Thoracic aorta (tissue), 2 donors: ENCODE data around the gene MAP7D2. TPM values are rescaled to one million over a fixed set of nuclear protein-coding genes. Genes with fewer than 3 reads are reported as not detected.

ENCODE experiments used
- ATAC-seq: fragments of 150-250 bp; one replicate; pipeline ENCODE4 v1.8.0; 2017; ENCODE audit warnings: low read depth; ENCODE audit not compliant: insufficient number of reproducible peaks, low FRiP score
- DNase-seq: peaks from one replicate; pipeline ENCODE4 v3.0.0-alpha.2; 2020; ENCODE audit warnings: low spot score
- H3K27ac ChIP-seq, 2 donors: fragments of 200-600 bp; sonication (generic); 1 replicate in 1 of 2; 2 replicates in 1 of 2; pipeline ENCODE4 v1.5.1; 2016; ENCODE audit warnings: mild to moderate bottlenecking in 2 of 2, moderate library complexity in 2 of 2
- H3K27me3 ChIP-seq: fragments of 200-600 bp; sonication (generic); replicated peaks from 2 replicates; pipeline ENCODE4 v1.6.0; 2016; ENCODE audit warnings: mild to moderate bottlenecking; ENCODE audit not compliant: insufficient read depth
- H3K36me3 ChIP-seq: fragments of 200-600 bp; sonication (generic); one replicate; pipeline ENCODE4 v1.5.1; 2016
- H3K4me1 ChIP-seq, 2 donors: fragments of 200-600 bp; sonication (generic); 1 replicate in 1 of 2; 2 replicates in 1 of 2; pipeline versions ENCODE4 v1.5.1 to v1.6.0; 2016; ENCODE audit warnings: low read depth in 2 of 2, mild to moderate bottlenecking in 1 of 2; ENCODE audit not compliant: control insufficient read depth in 1 of 2
- H3K4me3 ChIP-seq: fragments of 200-600 bp; sonication (generic); 2 replicates; pipeline ENCODE4 v1.5.1; 2016; ENCODE audit warnings: mild to moderate bottlenecking
- H3K9me3 ChIP-seq: fragments of 200-600 bp; sonication (generic); 2 replicates; pipeline ENCODE4 v1.5.1; 2016
- total RNA-seq, 2 donors: library from RNA; depleted of rRNA; stranded (reverse); fragments of >200 nt; gene quantifications; one replicate each; pipeline versions ENCODE4 v1.1.0 to v1.2.3, GENCODE V29; 2016
- TF ChIP-seq, protein P1 (sequence below): fragments of 200-600 bp; sonication (generic); IDR thresholded peaks from one replicate; pipeline ENCODE4 v1.5.1; 2019; ENCODE audit warnings: antibody characterized with exemption

Gene MAP7D2
- total RNA-seq, 2 donors from 2014 or later, result 0.14 TPM; not detected in 1

DNA sequence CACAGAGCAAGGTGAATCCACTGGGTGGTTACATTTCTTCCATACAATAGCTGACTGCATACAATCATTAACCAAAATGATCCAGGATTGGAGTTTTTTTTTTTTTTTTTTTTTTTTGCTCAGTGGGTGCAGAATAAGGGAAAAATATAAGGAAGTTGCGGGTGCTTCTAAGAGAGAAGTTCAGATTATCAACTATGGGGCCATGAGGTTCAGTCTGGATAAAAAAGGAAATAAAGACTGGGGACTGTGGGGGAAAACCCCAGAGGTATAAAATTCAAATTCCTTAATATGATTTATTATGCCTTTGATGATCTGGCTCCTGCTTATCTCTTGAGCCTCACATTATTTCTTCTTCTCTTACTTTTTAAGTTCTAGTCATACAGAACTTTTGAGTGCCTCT is 30.9 kb upstream of the MAP7D2 start:
- Histone ChIP-seq H3K9me3 (no peaks in the 10 kb centered on the region), H3K4me3 (no peak overlapping the region), H3K27ac (no peak overlapping the region), H3K4me1 (no peaks in the 10 kb centered on the region), H3K36me3 (peaks cover under 1% of the 10 kb centered on the region), H3K27me3 (no peaks in the 10 kb centered on the region)
- TF ChIP-seq, protein P1, sequence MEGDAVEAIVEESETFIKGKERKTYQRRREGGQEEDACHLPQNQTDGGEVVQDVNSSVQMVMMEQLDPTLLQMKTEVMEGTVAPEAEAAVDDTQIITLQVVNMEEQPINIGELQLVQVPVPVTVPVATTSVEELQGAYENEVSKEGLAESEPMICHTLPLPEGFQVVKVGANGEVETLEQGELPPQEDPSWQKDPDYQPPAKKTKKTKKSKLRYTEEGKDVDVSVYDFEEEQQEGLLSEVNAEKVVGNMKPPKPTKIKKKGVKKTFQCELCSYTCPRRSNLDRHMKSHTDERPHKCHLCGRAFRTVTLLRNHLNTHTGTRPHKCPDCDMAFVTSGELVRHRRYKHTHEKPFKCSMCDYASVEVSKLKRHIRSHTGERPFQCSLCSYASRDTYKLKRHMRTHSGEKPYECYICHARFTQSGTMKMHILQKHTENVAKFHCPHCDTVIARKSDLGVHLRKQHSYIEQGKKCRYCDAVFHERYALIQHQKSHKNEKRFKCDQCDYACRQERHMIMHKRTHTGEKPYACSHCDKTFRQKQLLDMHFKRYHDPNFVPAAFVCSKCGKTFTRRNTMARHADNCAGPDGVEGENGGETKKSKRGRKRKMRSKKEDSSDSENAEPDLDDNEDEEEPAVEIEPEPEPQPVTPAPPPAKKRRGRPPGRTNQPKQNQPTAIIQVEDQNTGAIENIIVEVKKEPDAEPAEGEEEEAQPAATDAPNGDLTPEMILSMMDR, result no peak
- no peak for DNase-seq
- ATAC-seq, result no peak

DNA sequence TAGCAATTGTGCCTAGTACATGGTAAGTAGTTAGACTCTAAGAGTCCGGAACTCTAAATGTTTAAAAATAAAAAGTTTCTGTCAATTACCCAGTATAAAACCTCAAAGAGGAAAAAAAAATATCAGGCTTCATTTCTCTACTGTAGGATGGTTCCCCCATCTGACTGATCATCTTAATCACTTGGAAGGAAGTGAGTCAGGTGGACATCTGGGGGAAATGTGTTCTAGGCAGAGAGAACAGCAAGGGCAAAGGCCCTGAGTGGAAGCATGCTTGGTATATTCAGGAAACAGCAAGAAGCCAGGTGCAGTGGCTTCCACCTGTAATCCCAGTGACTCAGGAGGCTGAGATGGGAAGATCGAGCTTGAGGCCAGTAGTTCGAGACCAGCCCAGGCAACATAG is 27.8 kb upstream of the MAP7D2 start:
- Histone ChIP-seq H3K4me3 (no peak overlapping the region), H3K9me3 (no peaks in the 10 kb centered on the region), H3K36me3 (no peaks in the 10 kb centered on the region), H3K4me1 (peaks cover 0 to 10% of the 10 kb centered on the region in 2 donors), H3K27ac (no peak overlapping the region), H3K27me3 (no peaks in the 10 kb centered on the region)
- ATAC-seq (no peak), DNase-seq (no peak)
- TF ChIP-seq, protein P1, result no peak

DNA sequence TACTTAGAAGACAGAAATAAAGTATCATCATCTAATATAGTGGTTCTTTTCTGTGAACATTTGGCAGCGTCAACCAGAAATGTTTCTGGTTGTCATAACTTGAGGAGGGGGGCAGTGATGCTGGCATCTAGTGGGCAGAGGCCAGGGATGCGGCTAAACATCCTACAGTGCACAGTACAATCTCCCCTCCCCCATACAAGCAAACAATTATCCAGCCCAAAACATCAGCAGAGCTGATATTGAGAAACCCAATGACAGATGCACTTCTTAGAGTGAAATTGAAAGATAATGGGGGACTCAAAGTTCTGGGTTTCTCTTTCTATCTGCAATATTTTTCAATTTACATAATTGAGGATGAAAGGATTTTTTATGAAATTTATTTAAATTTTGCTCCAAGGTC is 26.9 kb upstream of the MAP7D2 start:
- no peak for DNase-seq
- Histone ChIP-seq H3K27ac (no peak overlapping the region), H3K9me3 (no peaks in the 10 kb centered on the region), H3K36me3 (no peaks in the 10 kb centered on the region), H3K4me3 (no peak overlapping the region), H3K27me3 (no peaks in the 10 kb centered on the region), H3K4me1 (peaks cover 0 to 18% of the 10 kb centered on the region in 2 donors)
- ATAC-seq, result no peak
- TF ChIP-seq, protein P1, result no peak

DNA sequence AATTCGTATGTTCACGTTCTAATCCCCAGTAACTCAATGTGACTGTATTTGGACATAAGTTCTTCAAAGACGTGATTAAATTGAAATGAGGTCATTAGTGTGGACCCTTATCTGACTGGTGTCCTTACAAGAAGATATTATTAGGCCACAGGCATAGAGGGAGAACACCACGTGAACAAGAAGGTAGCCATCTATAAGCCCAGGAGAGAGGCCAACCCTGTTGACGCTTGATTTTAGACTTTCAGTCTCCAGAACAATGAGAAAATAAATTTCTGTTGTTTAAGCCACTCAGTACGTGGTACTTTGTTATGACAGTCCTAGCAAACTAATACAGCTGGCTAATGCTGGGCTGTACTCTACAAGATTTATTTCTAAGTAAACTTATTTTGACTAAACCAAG is 26.4 kb upstream of the MAP7D2 start:
- Histone ChIP-seq H3K27ac (peak overlapping the region in 1 of 2 donors; percentile 44), H3K36me3 (no peaks in the 10 kb centered on the region), H3K4me3 (no peak overlapping the region), H3K27me3 (no peaks in the 10 kb centered on the region), H3K4me1 (peaks cover 0 to 18% of the 10 kb centered on the region in 2 donors), H3K9me3 (no peaks in the 10 kb centered on the region)
- DNase-seq (no peak), ATAC-seq (no peak)
- TF ChIP-seq, protein P1, result no peak

DNA sequence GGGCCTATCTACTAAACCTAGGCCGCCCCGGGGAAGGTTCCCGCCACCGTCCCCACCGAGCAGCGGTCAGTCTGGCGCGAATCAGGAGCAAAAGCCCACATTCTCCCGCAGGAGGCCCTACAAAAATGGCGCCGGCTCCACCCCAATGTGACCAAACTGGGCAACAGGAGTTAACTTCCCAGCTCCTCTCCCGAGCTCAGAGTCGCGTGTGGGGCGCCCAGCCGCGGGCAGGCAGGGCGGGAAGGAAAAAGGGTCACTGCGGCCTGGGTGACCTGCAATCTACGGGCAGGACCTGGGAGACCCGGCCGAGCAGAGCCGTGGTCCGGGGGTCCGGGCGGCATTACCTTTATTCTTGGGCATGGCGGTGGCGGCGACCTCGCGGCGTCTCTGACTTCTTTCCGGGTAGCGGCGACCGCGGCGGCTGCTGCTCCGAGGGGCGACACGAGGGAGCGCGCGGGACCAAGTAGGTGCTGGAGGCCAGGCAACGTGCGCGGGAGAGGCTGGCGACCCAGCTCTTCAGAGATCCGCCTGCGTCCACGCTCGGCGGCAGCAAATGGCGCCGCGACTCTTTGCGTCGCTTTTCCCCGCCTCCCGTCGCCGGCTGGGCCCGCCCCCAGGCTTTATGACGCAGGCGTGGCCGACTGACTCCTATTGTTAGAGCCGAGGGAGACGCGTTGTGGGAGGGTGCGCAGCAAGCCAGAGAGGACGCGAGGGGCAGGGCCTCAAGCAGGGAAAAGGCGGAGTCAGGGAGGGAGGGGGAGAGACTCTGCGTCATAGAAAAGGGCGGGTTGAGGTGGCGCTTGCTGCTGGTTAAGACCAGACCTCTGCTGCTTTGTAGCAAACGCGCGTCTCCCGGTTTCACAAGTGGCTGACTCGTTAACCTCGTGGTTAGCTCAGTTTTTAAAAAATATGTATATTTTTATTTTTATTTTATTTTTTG is 24.8 kb upstream of the MAP7D2 start, which contains the start of gene EIF1AX:
Gene EIF1AX (minus strand): TSS at position 558 of the 940 bp plus-strand sequence. CDS start 198 bp downstream, at position 360.
- peak within 1 kb of the TSS; percentile 82 for H3K4me3 ChIP-seq
- no peaks in the 10 kb centered on the region for H3K9me3 ChIP-seq
- ATAC-seq, result peak; percentile 98
- peaks cover 2% of the 10 kb centered on the region for H3K36me3 ChIP-seq
- H3K4me1 ChIP-seq, result peaks cover 0 to 18% of the 10 kb centered on the region in 2 donors
- TF ChIP-seq, protein P1, result no peak
- peak; percentile 79 for DNase-seq
- peak within 1 kb of the TSS; percentile 78 to 82 for H3K27ac ChIP-seq
- no peaks in the 10 kb centered on the region for H3K27me3 ChIP-seq
